ENCODE results near the gene ZBTB7C.

Gene ZBTB7C

DNA sequence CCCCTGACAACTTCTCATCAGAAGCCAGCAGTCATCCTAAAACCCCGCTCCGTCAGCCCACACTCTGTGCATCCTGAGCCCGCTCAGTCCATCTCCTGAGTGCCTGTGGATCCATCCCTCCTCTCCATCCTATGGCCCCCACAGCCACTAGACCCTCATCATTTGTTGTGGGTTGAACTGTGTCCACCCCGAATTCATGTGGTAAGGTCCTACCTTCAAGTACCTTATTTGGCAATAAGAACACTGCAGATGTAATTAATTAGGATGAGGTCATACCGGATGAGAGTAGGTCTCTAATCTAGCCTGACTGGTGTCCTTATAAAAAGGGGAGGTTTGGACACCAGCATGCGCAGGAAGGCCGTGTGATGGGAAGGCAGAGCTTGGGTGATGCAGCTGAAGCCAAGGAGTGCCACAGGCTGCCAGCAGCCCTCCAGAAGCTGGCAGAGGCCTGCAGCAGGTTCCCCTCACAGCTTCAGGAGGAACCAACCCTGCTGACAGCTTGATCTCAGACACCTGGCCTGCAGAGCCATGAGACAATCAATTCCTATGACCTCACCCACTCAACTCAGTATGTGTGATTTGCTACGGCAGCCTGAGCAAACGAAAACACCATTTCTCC lies 192.4 kb downstream of the ZBTB7C start:
- DNase-seq (ENCODE audit: low read depth) = no peak
- H3K4me3 ChIP-seq (ENCODE audit: low read depth, low read length) = no peak overlapping the region
- TF ChIP-seq, protein P1, sequence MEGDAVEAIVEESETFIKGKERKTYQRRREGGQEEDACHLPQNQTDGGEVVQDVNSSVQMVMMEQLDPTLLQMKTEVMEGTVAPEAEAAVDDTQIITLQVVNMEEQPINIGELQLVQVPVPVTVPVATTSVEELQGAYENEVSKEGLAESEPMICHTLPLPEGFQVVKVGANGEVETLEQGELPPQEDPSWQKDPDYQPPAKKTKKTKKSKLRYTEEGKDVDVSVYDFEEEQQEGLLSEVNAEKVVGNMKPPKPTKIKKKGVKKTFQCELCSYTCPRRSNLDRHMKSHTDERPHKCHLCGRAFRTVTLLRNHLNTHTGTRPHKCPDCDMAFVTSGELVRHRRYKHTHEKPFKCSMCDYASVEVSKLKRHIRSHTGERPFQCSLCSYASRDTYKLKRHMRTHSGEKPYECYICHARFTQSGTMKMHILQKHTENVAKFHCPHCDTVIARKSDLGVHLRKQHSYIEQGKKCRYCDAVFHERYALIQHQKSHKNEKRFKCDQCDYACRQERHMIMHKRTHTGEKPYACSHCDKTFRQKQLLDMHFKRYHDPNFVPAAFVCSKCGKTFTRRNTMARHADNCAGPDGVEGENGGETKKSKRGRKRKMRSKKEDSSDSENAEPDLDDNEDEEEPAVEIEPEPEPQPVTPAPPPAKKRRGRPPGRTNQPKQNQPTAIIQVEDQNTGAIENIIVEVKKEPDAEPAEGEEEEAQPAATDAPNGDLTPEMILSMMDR (IDR thresholded peaks at IDR 0.05; ENCODE audit: low read depth, low read length, missing control alignments) = no peak
- in situ Hi-C loops (cut with HindIII; ENCODE audit: low sequenced_read_pairs) = no loop called here

DNA sequence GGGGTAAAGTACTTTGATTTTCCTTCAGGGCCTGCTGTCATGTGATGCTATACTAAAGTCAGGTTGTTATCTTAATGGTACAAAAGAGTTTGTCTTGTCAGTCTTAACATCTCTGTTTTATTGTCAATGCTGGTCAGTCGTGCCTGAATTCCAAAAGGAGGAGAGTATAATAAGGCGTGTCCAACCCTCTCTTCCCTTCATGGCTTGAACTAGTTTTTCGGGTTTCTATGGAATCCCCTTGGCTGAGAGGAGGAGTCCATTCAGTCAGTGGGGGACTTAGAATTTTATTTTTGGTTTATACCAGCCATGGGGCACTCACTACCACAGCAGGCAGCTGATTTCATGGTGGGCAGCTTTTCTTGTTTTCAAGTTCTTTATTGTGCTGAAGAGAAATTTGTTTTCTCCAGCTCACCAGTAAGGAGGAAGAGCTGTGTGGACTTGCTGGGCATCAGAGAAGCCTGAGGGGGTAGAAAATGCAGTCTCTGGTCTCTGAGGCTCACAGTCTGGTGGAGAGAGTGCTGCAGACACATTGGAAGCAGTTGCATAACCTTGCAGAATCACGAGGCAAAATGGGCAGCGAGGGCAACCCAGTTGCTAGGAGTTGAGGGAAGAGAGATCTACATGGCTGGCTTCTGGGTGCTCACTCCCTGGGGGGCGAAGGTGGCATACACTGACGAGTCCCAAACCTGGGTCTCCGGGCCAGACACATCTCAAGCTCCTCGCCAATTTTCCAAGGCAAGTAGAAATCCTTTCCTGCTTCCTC lies 193.1 kb downstream of the ZBTB7C start:
- in situ Hi-C loops (cut with HindIII; ENCODE audit: low sequenced_read_pairs) = no loop called here
- DNase-seq (ENCODE audit: low read depth) = no peak
- no peak overlapping the region for H3K4me3 ChIP-seq (ENCODE audit: low read depth, low read length)
- TF ChIP-seq, protein P1 (IDR thresholded peaks at IDR 0.05; ENCODE audit: low read depth, low read length, missing control alignments) = no peak

DNA sequence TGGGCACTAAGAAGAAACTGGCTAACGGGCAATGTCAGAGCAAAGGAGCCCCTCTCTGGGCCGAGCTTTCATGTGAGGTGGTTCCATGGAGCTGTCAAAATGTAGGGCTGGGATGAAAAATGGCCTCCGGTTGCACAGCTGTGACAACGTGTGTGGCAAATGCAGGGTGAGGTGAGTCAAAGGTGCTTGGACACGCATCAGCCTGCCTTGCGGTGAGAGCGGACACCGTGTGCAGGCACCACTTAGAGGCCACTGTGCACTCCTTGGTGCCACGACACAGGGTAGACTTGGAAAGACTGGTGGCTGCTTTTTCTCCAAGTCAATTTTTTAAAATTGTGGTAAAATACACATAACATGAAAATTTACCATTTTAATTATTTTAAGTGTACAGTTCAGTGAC lies 195.4 kb downstream of the ZBTB7C start:
- no peak for DNase-seq (ENCODE audit: low read depth)
- in situ Hi-C loops (cut with HindIII; ENCODE audit: low sequenced_read_pairs) = no loop called here
- TF ChIP-seq, protein P1 (IDR thresholded peaks at IDR 0.05; ENCODE audit: low read depth, low read length, missing control alignments) = no peak
- H3K4me3 ChIP-seq (ENCODE audit: low read depth, low read length) = no peak overlapping the region

DNA sequence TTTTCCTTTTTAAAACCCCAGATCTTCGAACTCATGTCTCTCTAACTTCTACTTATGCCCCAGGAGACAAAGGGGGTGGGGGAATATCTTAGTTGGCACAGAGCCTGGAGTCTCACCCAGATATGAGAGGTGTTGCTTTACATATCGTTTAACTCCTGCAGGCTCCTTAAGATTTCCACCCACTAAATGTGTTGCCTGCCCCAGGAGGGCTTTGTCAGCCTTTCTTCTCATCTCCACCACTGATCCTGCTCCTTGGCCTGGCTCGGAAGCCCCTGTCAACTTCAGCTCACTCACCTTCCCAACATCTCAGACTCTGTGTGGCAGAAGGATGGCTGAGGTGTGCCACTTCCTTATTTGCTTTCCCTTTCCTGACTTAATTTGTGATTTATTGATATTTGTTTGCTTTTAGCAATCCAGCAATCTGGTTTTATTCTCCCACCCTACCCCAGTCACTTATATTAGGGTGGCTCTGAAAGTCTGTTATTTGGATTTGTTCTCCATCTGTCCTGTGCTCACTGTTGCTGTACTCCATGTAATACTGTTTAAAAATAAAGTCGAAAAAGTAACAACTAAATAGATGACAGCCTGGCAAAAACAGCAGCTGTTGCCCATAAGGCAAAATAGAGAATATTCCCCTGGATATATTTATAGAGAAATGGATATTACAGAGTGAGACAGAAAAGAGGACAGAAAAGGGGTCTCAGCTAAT lies 200.6 kb downstream of the ZBTB7C start:
- TF ChIP-seq, protein P1 (IDR thresholded peaks at IDR 0.05; ENCODE audit: low read depth, low read length, missing control alignments) = no peak
- in situ Hi-C loops (cut with HindIII; ENCODE audit: low sequenced_read_pairs) = no loop called here
- DNase-seq (ENCODE audit: low read depth) = no peak
- H3K4me3 ChIP-seq (ENCODE audit: low read depth, low read length) = no peak overlapping the region

DNA sequence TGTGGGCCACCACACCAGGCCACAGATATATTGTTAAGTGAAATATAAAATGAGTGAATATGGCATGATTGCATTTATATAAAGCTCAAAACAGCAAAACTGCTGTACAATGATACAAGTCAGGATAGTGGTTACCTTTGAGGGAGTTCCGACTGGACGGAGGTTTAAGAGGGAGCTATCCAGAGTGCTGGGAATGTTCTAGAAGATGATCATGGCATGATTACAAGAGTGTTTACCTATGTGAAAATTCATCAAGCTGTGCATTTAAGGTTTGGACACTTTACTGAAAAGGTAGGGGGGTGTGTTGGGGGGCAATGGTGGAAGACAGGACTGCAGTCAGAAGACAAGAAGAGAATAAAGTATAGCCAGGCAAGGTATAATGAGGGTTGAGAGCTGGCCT lies 201.4 kb downstream of the ZBTB7C start:
- H3K4me3 ChIP-seq (ENCODE audit: low read depth, low read length) = no peak overlapping the region
- TF ChIP-seq, protein P1 (IDR thresholded peaks at IDR 0.05; ENCODE audit: low read depth, low read length, missing control alignments) = no peak
- DNase-seq (ENCODE audit: low read depth) = no peak
- in situ Hi-C loops (cut with HindIII; ENCODE audit: low sequenced_read_pairs) = no loop called here

DNA sequence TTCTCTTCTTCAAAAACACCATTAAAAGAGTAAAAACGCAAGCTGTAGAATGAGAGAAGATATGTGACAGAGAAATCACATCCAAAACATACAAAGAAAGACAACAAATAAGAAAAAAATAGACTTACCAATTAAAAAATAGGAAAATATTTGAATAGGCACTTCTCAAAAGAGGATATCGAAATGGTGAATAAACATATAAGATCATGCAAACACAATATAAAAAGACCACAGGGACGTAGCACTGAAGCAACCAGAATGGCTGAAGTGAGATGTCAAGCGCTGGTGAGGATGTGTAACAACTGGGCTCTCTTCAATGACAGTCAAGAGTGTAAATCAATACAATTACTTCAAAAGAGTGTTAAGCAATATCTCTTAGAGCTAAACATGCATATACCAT lies 202.3 kb downstream of the ZBTB7C start:
- in situ Hi-C loops (cut with HindIII; ENCODE audit: low sequenced_read_pairs) = no loop called here
- TF ChIP-seq, protein P1 (IDR thresholded peaks at IDR 0.05; ENCODE audit: low read depth, low read length, missing control alignments) = no peak
- DNase-seq (ENCODE audit: low read depth) = no peak
- H3K4me3 ChIP-seq (ENCODE audit: low read depth, low read length) = no peak overlapping the region
